B cell (primary cell): Measurements from ENCODE around the gene RNF212. TPM values are rescaled to one million over a fixed set of nuclear protein-coding genes. Genes with fewer than 3 reads are reported as not detected.

Experiments
- ATAC-seq: fragments of 200-7000 bp; cut with Tn5 transposase; one replicate; pipeline ENCODE4 v1.10.0; 2021; ENCODE audit warnings: low read depth, mild to moderate bottlenecking, moderate number of reproducible peaks, moderate library complexity
- CTCF ChIA-PET: fragments of 350-600 bp; sonication (Branson Sonifier 250); formaldehyde crosslinking; loops from one replicate; lab custom pipeline; 2021; ENCODE audit warnings: antibody characterized with exemption, inconsistent platforms; lab: Charles Lee
- POLR2A ChIA-PET: fragments of 350-600 bp; sonication (Branson Sonifier 250); formaldehyde crosslinking; loops from one replicate; lab custom pipeline; 2021; ENCODE audit warnings: antibody characterized with exemption; lab: Charles Lee
- DNase-seq: peaks from one replicate; pipeline ENCODE4 v3.0.0; 2013
- H2AFZ ChIP-seq: 2 replicates; pipeline ENCODE4 v1.6.1; 2012; ENCODE audit warnings: mild to moderate bottlenecking, low read depth, low read length; ENCODE audit not compliant: insufficient read depth, poor library complexity, severe bottlenecking
- H3K27ac ChIP-seq, 2 donors: 1 replicate in 1 of 2; 2 replicates in 1 of 2; pipeline ENCODE4 v1.5.1; 2012 to 2013; ENCODE audit warnings: low read length in 2 of 2, mild to moderate bottlenecking in 2 of 2, moderate library complexity in 1 of 2
- H3K27me3 ChIP-seq, 4 experiments: fragments of 200-600 bp in 1 of 4; sonication (generic) in 1 of 4; replicated peaks in 1 of 4; 1 replicate in 2 of 4; 2 replicates in 2 of 4; pipeline versions ENCODE4 v1.6.1 to v1.7.0; 2013 to 2016; ENCODE audit warnings: low read length in 3 of 4, mild to moderate bottlenecking in 2 of 4, mixed read lengths in 1 of 4, moderate library complexity in 1 of 4; ENCODE audit not compliant: insufficient read depth in 4 of 4, control insufficient read depth in 3 of 4; ENCODE audit errors: control extremely low read depth in 1 of 4
- H3K36me3 ChIP-seq, 2 experiments: replicated peaks in 1 of 2; 1 replicate in 1 of 2; 2 replicates in 1 of 2; pipeline versions ENCODE4 v1.6.1 to v1.7.1; 2013; ENCODE audit warnings: low read length in 1 of 2; ENCODE audit not compliant: insufficient read depth in 2 of 2, control insufficient read depth in 1 of 2; ENCODE audit errors: control extremely low read depth in 1 of 2, extremely low read depth in 1 of 2
- H3K4me1 ChIP-seq, 2 donors: fragments of 200-600 bp in 1 of 2; sonication (generic) in 1 of 2; 1 replicate in 1 of 2; 2 replicates in 1 of 2; pipeline versions ENCODE4 v1.5.1 to v1.6.1; 2013 to 2017; ENCODE audit warnings: low read length in 2 of 2; ENCODE audit not compliant: control insufficient read depth in 2 of 2, insufficient read depth in 2 of 2
- H3K4me2 ChIP-seq: replicated peaks from 2 replicates; pipeline ENCODE3; 2012; ENCODE audit warnings: mild to moderate bottlenecking, low read depth, low read length; ENCODE audit not compliant: poor library complexity, severe bottlenecking
- H3K4me3 ChIP-seq, 5 experiments: fragments of 200-600 bp in 1 of 5; sonication (generic) in 1 of 5; 1 replicate in 3 of 5; 2 replicates in 2 of 5; pipeline versions ENCODE4 v1.5.1 to v1.7.0; 2011 to 2016; ENCODE audit warnings: low read length in 4 of 5, mild to moderate bottlenecking in 4 of 5, low read depth in 2 of 5, control low read depth in 1 of 5, moderate library complexity in 1 of 5; ENCODE audit not compliant: insufficient read depth in 1 of 5; ENCODE audit errors: control extremely low read depth in 1 of 5, extremely low read depth in 1 of 5
- H3K79me2 ChIP-seq: fragments of 200-600 bp; sonication (generic); one replicate; pipeline ENCODE4 v1.6.0; 2016; ENCODE audit warnings: low read length; ENCODE audit not compliant: control insufficient read depth, insufficient read depth
- H3K9ac ChIP-seq: fragments of 200-600 bp; sonication (generic); 2 replicates; pipeline ENCODE4 v1.6.1; 2017; ENCODE audit warnings: mild to moderate bottlenecking, low read length, moderate library complexity
- H3K9me3 ChIP-seq, 3 donors: one replicate each; pipeline versions ENCODE4 v1.6.1 to v1.7.1; 2013; ENCODE audit warnings: low read length in 2 of 3; ENCODE audit not compliant: control insufficient read depth in 2 of 3, insufficient read depth in 1 of 3; ENCODE audit errors: control extremely low read depth in 1 of 3
- H4K20me1 ChIP-seq: 2 replicates; pipeline ENCODE4 v1.6.0; 2012; ENCODE audit warnings: mild to moderate bottlenecking, low read length; ENCODE audit not compliant: insufficient read depth, control insufficient read depth, poor library complexity, severe bottlenecking
- H3K27ac Mint-ChIP-seq: one replicate; pipeline ENCODE4 v1.8.0; 2021; ENCODE audit warnings: mixed read lengths
- H3K27me3 Mint-ChIP-seq: one replicate; pipeline ENCODE4 v1.8.0; 2021; ENCODE audit warnings: mixed read lengths
- H3K4me1 Mint-ChIP-seq: one replicate; pipeline ENCODE4 v1.8.0; 2021; ENCODE audit warnings: mixed read lengths
- H3K4me3 Mint-ChIP-seq: one replicate; pipeline ENCODE4 v1.8.0; 2021; ENCODE audit warnings: mixed read lengths
- H3K9me3 Mint-ChIP-seq: one replicate; pipeline ENCODE4 v1.8.0; 2022; ENCODE audit warnings: mixed read lengths; ENCODE audit not compliant: insufficient read depth
- EZH2 ChIP-seq: IDR thresholded peaks from 2 replicates; pipeline ENCODE4 v1.6.1; 2012; ENCODE audit warnings: borderline replicate concordance, low read depth, mild to moderate bottlenecking, moderate library complexity, low read length; ENCODE audit not compliant: insufficient read depth, poor library complexity, severe bottlenecking
- WGBS: methylation state at CpG from one replicate; pipeline ENCODE4 v1.1.5; 2013; ENCODE audit warnings: missing lambda C conversion rate; ENCODE audit not compliant: insufficient coverage; 5-methylcytosine and 5-hydroxymethylcytosine counted together
- intact Hi-C: fragments of 100-400 bp; cut with micrococcal nuclease; formaldehyde crosslinking; loops from one replicate; pipeline ENCODE4 v1.10.0; 2022
- polyA plus RNA-seq: library from polyadenylated mRNA; depleted of rRNA; stranded (reverse); fragments of >200 nt; gene quantifications from 2 replicates; pipeline ENCODE4 v1.2.3, GENCODE V29; 2012
- total RNA-seq, 2 donors: library from RNA; stranded (reverse); fragments of 120-200 nt in 1 of 2; gene quantifications; 1 replicate in 1 of 2; 2 replicates in 1 of 2; pipeline versions ENCODE4 v1.2.3 to v1.2.4, GENCODE V29; 2013 to 2022
- TF ChIP-seq, protein P1 (sequence below): fragments of 200-600 bp; IDR thresholded peaks from one replicate; pipeline ENCODE4 v1.8.0; 2022; ENCODE audit warnings: antibody characterized with exemption, mild to moderate bottlenecking

RNF212 gene
- total and polyA plus RNA-seq, 2 donors (not counting 1 experiment from before 2014, with no cell fraction given) = 2.1 to 5.9 TPM

DNA sequence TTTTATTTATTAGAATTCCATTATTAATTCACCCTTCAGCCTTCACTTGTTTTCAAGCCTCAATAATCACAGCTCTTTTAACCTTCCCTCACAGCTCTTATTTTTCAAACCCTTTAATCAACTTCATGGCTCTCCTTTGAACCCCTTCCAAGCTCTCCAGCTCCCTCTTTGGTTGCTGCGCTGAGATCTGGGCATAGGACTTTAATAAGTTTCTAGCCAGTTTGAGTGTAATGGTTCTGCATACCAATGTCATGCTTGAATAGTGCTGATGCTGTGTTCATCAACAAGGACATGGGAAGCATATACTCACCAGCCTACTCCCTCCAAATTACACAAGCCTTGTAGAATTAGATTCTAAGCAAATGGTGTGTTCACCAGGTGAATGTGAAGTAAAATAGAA lies 3.5 kb upstream of the RNF212 start:
- H3K4me3 ChIP-seq = no peak overlapping the region
- H3K79me2 ChIP-seq = no peaks in the 10 kb centered on the region
- H3K9me3 ChIP-seq = no peaks in the 10 kb centered on the region
- H3K4me2 ChIP-seq = no peak overlapping the region
- H4K20me1 ChIP-seq = no peaks in the 10 kb centered on the region
- POLR2A ChIA-PET = no interaction called here
- no peaks in the 10 kb centered on the region for H3K4me1 ChIP-seq
- Mint-ChIP-seq H3K4me3 (no peak overlapping the region), H3K27ac (no peak overlapping the region), H3K27me3 (peaks cover 21% of the 10 kb centered on the region), H3K4me1 (no peaks in the 10 kb centered on the region), H3K9me3 (no peaks in the 10 kb centered on the region)
- WGBS = no CpG with 5 or more reads among the region's 1 CpG
- DNase-seq (no peak), ATAC-seq (no peak)
- no peaks in the 10 kb centered on the region for H3K36me3 ChIP-seq
- CTCF ChIA-PET = interaction anchor here (2.5 kb wide), 1 partner anchor 14 kb away, joined by 10 read pairs; no protein-coding TSS in a partner anchor
- TF ChIP-seq, protein P1, sequence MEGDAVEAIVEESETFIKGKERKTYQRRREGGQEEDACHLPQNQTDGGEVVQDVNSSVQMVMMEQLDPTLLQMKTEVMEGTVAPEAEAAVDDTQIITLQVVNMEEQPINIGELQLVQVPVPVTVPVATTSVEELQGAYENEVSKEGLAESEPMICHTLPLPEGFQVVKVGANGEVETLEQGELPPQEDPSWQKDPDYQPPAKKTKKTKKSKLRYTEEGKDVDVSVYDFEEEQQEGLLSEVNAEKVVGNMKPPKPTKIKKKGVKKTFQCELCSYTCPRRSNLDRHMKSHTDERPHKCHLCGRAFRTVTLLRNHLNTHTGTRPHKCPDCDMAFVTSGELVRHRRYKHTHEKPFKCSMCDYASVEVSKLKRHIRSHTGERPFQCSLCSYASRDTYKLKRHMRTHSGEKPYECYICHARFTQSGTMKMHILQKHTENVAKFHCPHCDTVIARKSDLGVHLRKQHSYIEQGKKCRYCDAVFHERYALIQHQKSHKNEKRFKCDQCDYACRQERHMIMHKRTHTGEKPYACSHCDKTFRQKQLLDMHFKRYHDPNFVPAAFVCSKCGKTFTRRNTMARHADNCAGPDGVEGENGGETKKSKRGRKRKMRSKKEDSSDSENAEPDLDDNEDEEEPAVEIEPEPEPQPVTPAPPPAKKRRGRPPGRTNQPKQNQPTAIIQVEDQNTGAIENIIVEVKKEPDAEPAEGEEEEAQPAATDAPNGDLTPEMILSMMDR = no peak
- no peak for TF ChIP-seq EZH2
- peaks cover 0 to 10% (median 2%) of the 10 kb centered on the region in 4 experiments for H3K27me3 ChIP-seq
- no peak overlapping the region for H2AFZ ChIP-seq
- intact Hi-C loops = no loop called here
- H3K9ac ChIP-seq = no peak overlapping the region
- H3K27ac ChIP-seq = no peak overlapping the region

DNA sequence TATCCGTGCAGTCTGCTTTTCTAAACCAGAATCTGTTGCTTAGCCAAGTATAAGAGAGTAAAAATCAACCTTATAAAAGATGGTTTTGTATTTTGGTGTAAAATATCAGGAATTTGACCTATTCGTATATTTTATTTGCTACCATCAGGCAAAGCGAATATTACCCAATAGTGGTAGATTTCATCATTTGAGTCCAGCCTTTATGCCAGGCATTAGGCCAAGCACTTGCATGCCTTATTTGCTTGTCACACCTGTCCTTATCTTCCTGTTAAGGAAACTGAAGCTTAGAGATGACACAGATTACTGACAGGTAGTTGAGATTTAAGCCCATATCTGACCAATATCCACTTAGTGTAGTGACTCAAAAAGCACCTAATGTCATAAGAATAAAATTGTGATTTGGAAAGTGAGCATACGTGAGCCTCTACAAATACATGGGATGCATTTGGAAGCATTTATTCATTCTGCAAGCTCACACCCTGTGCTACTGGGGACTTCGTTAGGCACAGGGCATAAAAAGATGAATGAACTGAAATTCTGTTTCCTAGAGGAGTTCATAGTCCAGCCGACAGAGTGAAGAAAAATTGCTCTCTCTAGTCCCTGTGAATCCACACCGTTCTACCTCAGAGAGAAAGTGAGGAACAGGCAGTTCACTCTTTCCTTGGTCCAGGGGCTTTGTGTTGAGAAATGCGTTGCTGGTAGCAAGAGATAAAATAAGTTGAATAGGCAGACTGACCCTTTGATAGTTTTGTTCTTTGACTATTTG lies 2.3 kb upstream of the RNF212 start:
- intact Hi-C loops = no loop called here
- POLR2A ChIA-PET = no interaction called here
- no peak for DNase-seq
- no peak overlapping the region for H2AFZ ChIP-seq
- WGBS = 100% methylated on average over 2 of the region's 8 CpGs
- peaks cover 0 to 2% (median 0%) of the 10 kb centered on the region in 3 donors for H3K9me3 ChIP-seq
- H3K4me1 Mint-ChIP-seq = peaks cover 3% of the 10 kb centered on the region
- ATAC-seq = no peak
- H3K27ac Mint-ChIP-seq = no peak overlapping the region
- no peaks in the 10 kb centered on the region for H4K20me1 ChIP-seq
- peaks cover 0 to 11% (median 2%) of the 10 kb centered on the region in 4 experiments for H3K27me3 ChIP-seq
- peaks cover 32% of the 10 kb centered on the region for H3K27me3 Mint-ChIP-seq
- CTCF ChIA-PET = interaction anchor here (2.5 kb wide), 1 partner anchor 15 kb away, joined by 10 read pairs; no protein-coding TSS in a partner anchor
- no peaks in the 10 kb centered on the region for H3K79me2 ChIP-seq
- no peaks in the 10 kb centered on the region for H3K4me1 ChIP-seq
- H3K4me2 ChIP-seq = no peak overlapping the region
- no peaks in the 10 kb centered on the region for H3K36me3 ChIP-seq
- H3K4me3 ChIP-seq = no peak overlapping the region
- no peak overlapping the region for H3K4me3 Mint-ChIP-seq
- H3K27ac ChIP-seq = no peak overlapping the region
- no peaks in the 10 kb centered on the region for H3K9me3 Mint-ChIP-seq
- H3K9ac ChIP-seq = no peak overlapping the region
- no peak for TF ChIP-seq EZH2
- TF ChIP-seq, protein P1 = no peak
